ENCODE measurements around the gene ZCRB1.
A peak's percentile ranks its signal among the peaks of the same experiment; 100 is the strongest.
"Not testable (repeated sequence)": the region's sequence is repeated elsewhere in the genome, so short reads cannot be mapped to it uniquely, and the experiment has no call there.

Gene ZCRB1

DNA sequence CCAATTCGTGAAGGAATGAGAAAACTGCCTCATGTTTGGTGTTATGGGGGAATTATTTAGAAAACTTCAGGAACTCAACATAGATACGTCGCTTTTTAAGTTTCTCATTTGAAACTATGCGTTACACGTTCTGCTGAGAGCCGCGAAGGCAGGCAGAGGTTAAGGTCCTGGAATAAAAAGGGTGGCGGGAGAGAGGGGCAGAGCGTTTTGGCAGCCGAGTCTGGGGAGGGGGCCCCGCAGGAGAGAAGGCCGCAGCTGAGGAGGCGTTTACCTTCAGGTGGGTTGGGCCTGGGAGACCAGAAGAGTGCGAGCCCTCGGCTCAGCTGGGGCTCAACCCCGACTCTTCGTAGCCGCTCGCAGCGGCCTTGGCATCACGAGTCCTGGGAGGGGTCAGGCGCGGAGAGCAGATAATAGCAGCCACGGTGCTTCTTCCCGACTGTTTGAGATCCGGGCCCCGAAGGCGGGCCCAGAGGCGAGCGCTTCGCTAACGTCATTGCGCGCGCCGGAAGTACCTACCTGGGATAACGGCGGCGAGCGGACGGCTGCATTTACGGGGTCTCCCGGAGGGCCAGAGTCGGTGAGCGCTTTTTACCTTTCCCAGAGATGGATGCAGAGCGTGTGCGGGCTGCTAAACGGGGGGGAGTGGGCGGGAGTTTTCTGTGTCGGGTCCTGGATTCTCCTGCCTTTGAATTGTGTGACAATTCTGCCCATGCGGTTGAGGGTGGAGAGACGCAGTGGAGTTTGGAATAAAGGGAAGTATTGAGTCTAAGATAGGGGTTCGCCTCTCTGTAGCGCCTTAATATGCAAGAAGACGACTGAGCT is at the start of gene ZCRB1, which contains the start of gene PPHLN1:
TSS of gene ZCRB1 (minus strand) at position 442 of the 822 bp plus-strand sequence. CDS start 1,992 bp downstream, outside the sequence.
TSS of gene PPHLN1 (plus strand) at position 515 of the 822 bp plus-strand sequence. CDS start 9,736 bp downstream, outside the sequence.
- TF ChIP-seq ZNF274 (IDR thresholded peaks at IDR 0.05; ENCODE audit: low read depth, low read length), result no peak
- peak within 1 kb of the TSS; percentile 99 for H3K4me3 ChIP-seq (ENCODE audit: low read length)

GRCh38 chr12:42373669-42374068 is 47.8 kb upstream of the ZCRB1 start:
- TF ChIP-seq ZNF274 (IDR thresholded peaks at IDR 0.05; ENCODE audit: low read depth, low read length), result no peak

DNA sequence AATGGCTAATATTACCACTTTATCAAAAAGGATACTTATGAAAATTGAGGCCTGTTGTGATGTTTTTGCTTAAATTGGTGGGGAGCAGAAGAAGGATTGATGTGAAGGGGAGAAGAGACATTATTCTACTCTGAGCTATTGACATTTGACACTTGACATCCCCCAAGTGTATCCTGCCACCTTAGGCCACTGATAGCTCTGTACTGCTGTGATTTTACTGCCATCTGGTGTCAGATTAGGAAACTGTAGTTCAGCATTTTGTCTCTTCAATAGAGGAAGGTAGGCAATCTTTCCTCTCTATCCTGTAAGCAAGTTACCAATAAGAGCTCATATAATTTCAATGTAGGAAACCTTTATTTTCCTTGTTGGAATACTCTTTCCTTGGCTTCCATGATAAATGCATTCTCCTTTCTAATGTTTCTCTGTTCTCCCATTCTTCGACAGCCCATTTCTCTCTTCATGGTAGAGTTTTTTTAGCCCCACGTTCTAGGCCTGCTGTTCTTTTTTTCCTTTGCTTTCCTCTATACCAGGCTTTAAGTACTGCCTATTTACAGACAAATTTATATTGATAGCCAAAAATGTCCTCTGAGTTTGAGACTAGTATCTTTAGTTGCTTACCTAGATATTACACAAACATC is 46.4 kb upstream of the ZCRB1 start:
- H3K4me3 ChIP-seq (ENCODE audit: low read length), result no peak overlapping the region
- no peak for TF ChIP-seq ZNF274 (IDR thresholded peaks at IDR 0.05; ENCODE audit: low read depth, low read length)

More at GRCh38 chr12:42373669-42374068, 47.8 kb upstream of the ZCRB1 start:
- no peak overlapping the region for H3K4me3 ChIP-seq (ENCODE audit: low read length)

GRCh38 chr12:42370013-42370412 is 44.1 kb upstream of the ZCRB1 start:
- no peak for TF ChIP-seq ZNF274 (IDR thresholded peaks at IDR 0.05; ENCODE audit: low read depth, low read length)
- no peak overlapping the region for H3K4me3 ChIP-seq (ENCODE audit: low read length)

DNA sequence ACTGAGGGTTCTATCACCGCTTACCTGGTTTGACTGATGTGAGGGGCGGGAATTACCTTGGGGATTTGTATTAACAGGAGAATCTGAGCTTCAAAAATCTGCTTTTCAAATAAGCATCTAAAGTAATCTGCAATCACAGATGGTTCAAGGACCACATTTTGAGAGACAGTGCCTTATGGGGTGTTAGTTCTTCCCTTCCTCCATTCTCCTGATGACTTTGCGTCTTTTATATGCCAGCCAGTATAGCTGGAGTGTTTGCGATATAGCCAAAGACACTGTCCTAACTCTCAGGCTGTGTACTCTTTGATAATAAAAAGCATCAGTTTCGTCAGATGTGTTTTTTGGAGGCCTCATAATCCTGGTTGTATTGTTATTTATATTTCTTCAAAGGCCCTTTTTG is 39.6 kb upstream of the ZCRB1 start:
- H3K4me3 ChIP-seq (ENCODE audit: low read length), result no peak overlapping the region
- no peak for TF ChIP-seq ZNF274 (IDR thresholded peaks at IDR 0.05; ENCODE audit: low read depth, low read length)

GRCh38 chr12:42364692-42365091 is 38.8 kb upstream of the ZCRB1 start:
- no peak overlapping the region for H3K4me3 ChIP-seq (ENCODE audit: low read length)
- TF ChIP-seq ZNF274 (IDR thresholded peaks at IDR 0.05; ENCODE audit: low read depth, low read length), result no peak

DNA sequence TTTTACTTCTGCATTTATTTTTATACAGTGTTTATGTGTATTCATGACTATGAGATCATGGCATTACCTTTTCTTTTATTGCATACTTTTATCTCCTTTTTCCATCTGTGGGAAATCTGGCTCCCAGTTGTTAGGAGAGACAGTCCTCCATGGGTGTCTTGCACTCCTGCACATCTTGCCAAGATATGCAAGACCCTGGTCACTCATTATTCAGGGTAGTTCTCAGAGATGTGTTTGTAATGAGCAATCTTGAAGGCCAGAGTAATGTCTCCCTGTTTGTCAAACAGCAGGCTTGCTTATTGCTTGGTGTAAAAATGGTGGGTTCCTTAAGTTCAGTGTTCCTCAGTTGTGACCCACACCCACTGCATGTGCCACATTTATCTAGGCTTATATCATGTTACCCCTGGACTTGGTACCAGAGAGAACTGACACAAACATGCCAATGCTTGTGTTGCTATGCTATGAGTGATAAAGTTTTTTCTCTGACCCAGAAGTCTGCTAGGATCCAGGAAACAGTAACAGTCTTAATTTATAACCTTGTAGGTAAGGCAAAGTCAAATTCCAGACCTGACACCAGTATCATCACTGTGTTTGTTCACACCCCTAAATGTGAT is 36.9 kb upstream of the ZCRB1 start:
- no peak overlapping the region for H3K4me3 ChIP-seq (ENCODE audit: low read length)
- TF ChIP-seq ZNF274 (IDR thresholded peaks at IDR 0.05; ENCODE audit: low read depth, low read length), result no peak

DNA sequence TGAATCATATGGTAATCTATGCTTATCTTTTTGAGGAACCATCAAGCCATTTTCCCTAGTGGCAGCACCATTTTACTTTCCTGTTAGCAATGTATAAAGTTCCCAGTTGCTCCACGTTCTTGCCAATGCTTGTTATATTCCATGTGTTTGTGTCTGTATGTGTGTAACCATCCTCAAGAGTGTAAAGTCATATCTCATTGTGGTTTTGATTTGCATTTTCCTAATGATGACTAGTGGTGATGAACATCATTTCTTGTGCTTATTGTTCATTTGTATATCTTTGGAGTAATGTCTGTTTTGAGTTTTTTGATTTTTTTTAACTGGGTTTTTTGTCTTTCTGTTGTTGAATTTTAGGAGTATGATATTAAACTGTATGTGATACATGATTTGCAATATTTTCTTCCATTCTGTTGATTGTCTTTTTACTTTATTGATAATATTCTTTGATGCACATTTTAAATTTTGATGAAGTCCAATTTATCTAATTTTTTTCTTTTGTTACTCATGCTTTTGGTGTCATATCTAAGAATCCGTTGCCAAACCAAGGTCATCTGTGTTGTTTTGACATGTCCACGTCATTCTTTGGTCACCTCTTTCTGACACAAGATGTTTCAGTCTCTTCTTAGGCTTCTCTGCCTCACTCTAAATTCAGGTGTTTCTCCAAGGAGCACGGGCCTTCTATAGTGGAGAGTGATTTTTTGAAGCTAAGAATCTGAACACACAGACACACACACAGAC is 36.2 kb upstream of the ZCRB1 start:
- TF ChIP-seq ZNF274 (IDR thresholded peaks at IDR 0.05; ENCODE audit: low read depth, low read length), result no peak
- no peak overlapping the region for H3K4me3 ChIP-seq (ENCODE audit: low read length)

DNA sequence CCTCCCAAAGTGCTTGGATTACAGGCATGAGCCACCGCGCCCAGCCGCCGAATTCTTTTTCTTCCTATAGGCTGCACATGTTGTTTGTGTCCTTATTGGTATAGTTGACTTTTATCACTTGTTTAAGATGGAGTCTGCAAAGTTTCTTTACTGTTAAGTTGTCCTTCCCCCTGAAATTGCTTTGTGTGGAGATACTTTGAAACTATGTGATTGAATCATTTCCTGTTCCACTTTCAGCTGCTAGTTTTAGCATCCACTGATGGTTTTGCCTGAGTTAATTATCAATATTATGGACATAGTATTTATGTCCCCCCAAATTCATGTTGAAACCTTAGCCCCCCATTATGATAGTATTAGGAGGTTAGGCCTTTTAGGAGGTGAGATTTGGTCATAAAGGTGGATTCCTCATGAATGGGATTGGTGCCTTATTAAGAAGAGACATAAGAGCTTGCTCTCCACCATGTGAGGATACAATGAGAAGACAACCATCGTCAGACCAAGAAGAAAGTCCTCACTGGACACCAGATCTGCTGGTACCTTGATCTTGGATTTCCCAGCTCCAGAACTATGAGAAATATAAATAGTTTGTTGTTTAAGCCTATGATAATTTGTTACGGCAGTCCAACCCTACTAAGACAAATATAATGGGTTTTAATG is 35.0 kb upstream of the ZCRB1 start:
- peak overlapping the region; percentile 37; the same call in 1 of the 2 replicates for H3K4me3 ChIP-seq (ENCODE audit: low read length)
- TF ChIP-seq ZNF274 (IDR thresholded peaks at IDR 0.05; ENCODE audit: low read depth, low read length), result no peak

GRCh38 chr12:42356344-42356743 is 30.4 kb upstream of the ZCRB1 start:
- no peak for TF ChIP-seq ZNF274 (IDR thresholded peaks at IDR 0.05; ENCODE audit: low read depth, low read length)
- no peak overlapping the region for H3K4me3 ChIP-seq (ENCODE audit: low read length)

GRCh38 chr12:42350021-42350407 is 24.1 kb upstream of the ZCRB1 start:
- not testable (repeated sequence) for H3K4me3 ChIP-seq (ENCODE audit: low read length)

DNA sequence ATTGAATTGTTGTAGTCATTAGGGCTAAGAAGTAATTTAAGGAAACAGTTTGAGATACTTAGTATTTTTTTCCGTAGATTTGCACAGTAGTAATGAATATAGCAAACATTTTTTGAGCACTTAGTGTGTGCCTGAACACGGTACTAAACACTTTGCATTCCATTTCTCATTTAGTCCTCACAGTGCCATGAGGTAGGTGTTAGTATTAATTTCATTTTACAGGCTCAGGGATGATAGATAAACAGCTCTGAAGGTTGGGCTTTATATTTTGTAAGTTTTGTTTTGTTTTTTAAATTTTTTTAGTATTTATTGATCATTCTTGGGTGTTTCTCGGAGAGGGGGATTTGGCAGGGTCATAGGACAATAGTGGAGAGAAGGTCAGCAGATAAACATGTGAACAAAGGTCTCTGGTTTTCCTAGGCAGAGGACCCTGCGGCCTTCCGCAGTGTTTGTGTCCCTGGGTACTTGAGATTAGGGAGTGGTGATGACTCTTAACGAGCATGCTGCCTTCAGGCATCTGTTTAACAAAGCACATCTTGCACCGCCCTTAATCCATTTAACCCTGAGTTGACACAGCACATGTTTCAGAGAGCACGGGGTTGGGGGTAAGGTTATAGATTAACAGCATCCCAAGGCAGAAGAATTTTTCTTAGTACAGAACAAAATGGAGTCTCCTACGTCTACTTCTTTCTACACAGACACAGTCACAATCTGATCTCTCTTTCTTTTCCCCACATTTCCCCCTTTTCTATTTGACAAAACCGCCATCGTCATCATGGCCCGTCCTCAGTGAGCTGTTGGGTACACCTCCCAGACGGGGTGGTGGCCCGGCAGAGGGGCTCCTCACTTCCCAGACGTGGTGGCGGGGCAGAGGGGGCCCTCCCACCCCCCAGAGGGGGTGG is 23.5 kb upstream of the ZCRB1 start:
- H3K4me3 ChIP-seq (ENCODE audit: low read length), result not testable (repeated sequence)
